Activated CD4-positive, alpha-beta T cell treated with anti-CD3 and anti-CD28 coated beads for 48 hours (primary cell): Measurements from ENCODE around the gene INO80.
"Not testable (repeated sequence)": the region's sequence is repeated elsewhere in the genome, so short reads cannot be mapped to it uniquely, and the experiment has no call there.

ENCODE experiments used
- DNase-seq: peaks from one replicate; pipeline ENCODE4 v3.0.0-alpha.2; 2020

INO80 gene

GRCh38 chr15:40992241-40992741, 123.8 kb downstream of the INO80 start:
- no peak for DNase-seq

DNA sequence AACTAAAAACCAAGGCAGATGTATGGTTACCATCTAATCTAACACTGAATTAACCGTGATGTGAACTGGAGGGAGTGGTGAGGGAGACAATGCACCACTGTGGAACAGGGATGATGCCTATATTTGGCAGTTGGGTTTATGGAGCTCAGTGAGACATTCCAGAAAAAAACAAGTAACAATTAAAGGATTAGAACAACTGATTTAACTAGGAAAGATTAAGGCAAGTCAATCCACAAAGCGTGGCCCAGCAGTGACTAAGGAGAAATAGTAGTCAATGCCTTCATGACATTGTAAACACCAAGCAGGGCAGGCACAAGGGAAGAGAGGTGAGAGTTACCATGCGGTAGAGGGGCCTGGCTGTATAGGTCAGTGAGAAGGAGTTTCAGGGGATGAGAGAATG, 124.7 kb downstream of the INO80 start:
- no peak for DNase-seq

DNA sequence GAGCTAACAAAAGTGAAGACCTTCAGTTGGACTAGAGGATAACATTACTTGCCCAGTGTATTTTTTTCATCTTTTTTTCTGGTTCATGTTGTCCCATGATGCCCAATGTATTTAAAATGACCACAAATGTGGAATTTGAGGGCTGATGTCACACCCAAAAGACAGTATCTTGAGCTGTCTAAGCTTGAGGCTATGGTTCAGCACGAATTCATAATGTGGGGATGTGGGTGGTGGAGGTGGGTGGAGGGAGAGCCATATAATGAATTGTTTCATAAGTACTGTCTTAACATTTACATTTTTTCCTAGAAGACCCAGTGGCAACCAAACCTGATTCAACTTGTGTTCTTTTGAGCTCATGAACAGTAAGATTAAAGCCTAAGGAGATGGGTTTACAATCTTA, 125.3 kb downstream of the INO80 start:
- peak; percentile 15 for DNase-seq

GRCh38 chr15:40990080-40990479, 126.0 kb downstream of the INO80 start:
- DNase-seq = no peak

- DNase-seq = no peak
Observed at GRCh38 chr15:40988156-40988555, 127.9 kb downstream of the INO80 start.

- no peak for DNase-seq
Observed at GRCh38 chr15:40986820-40987219, 129.3 kb downstream of the INO80 start.

GRCh38 chr15:40985541-40986330, 130.3 kb downstream of the INO80 start:
- no peak for DNase-seq

- DNase-seq = no peak
Observed at GRCh38 chr15:40984964-40985363, 131.1 kb downstream of the INO80 start.

DNA sequence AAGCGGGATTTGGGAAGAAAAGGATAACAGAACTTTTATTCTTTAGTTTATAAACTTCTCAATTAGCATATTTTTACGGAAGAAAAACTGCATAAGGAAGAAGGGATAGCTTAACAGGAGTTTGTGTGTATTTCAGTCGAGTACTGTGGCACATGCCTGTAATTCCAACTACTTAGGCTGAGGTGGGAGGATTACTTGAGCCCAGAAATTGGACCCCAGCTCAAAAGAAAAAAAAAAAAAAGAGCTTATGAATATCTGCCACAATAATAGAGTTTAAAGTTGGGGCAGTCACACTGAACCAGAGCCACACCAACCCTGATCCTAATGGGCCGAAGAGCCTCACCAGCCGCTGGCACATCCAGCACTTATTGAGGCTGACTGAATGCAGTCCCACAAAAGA, 131.7 kb downstream of the INO80 start:
- no peak for DNase-seq

DNA sequence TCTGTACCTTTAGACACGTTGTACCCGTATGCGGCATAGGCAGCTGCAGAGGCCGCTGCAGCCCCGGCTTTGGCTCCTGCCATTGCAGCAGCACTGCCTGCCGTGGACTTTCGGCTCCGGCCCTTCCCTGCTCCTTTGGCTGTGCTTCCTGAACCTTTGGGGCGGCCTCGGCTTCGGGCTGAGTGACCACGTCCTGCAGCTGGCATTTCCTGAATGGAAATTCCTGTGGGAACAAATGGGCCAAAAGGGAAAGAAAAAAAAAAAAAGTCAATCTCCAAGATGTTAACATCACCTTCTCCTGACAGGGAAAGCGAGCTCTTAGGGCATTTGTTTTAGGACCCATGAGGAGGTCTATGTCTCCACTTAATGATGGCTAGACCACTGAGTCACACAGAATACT, 133.2 kb downstream of the INO80 start:
- no peak for DNase-seq

DNA sequence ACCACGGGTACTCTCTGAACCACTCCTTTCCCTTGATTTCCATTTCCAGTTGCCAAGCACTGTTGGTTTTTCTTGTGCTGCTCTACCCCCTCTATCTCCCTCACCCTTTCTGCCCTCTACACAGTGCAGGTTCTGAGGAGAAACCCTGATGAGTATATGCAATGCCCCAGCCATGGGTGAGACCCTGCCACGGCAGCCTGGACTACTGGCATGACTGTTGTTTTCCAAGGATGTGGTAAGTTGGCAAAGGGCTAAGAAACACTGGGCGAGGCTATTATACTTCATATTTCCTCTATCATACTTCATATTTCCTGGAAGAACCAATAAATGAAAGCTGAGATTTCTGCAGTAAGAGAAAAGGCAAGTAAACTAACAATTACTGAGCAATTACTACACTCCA, 134.9 kb downstream of the INO80 start:
- DNase-seq = no peak

GRCh38 chr15:40978562-40978961, 137.5 kb downstream of the INO80 start:
- no peak for DNase-seq

GRCh38 chr15:40978141-40978540, 137.9 kb downstream of the INO80 start:
- no peak for DNase-seq

- no peak for DNase-seq
Observed at GRCh38 chr15:40976819-40977218, 139.3 kb downstream of the INO80 start.

DNA sequence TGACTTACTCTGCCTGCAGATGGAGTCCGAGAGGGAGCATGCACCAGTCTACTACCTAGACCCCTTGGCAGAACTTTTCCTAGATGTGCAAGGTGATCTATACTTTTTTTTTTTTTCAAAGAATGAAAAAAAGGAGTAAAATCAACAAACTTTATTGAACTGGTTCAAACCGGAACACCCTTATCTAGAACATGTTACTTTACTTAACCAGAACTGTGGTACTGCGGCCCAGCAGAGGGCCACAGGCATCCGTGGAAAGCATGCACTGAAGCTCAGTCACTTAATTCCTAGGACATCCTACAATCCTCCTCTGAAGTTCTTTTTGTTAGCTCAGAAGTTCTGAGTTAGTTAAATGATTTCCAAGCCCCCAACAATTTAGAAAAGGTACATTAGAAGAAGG, 141.2 kb downstream of the INO80 start:
- no peak for DNase-seq

DNA sequence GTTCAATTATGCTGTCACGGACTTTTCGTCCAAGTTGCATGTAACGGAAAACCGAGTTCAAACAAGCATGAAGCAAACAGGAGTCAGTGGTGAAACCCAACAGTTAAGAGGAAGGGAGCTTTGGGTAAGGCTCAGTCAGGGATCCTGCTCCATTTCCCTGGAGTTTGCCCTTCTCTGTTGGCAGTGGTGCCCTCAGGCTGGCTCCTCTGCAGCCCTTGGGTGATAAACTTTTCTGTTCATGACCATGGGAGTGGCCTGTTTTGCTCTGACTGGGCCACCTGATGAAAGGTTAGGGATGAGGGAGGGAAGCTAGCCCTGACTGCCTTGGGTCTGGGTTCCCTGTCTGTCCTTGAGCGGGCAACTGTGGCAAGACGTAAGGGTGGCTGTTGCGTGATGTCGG, 146.7 kb downstream of the INO80 start:
- DNase-seq = no peak

DNA sequence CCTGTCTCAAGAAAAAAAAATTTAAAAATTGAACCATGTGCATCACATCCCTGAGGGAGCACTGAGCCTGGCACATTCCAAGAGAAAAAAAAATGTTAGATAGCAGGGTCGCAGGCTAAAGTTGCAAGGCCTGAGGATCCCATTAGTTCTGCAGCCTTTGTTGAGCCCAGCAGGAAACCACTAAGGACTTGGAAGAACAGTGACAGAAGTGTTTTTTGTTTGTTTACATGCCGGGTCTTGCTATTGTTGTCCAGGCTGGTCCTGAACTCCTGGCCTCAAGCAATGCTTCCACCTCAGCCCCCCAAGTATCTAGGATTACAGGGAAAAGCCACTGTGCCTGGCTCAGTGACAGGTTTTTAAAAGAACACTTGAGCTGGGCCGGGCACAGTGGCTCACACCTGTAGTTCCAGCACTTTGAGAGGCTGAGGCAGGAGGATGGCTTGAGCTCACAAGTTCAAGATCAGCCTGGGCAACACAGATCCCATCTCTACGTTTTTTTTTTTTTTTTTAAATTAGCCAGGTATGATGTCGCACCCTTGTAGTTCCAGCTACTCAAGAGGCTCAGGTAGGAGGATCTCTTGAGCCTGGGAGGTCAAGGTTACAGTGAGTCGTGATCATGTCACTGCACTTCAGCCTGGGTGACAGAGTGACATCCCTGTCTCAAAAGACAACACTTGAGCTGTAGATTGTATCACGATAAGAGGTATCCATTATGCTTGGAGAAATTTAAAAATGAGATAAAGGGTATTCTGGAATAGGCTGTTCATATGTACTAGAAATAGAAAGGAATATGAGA, 147.6 kb downstream of the INO80 start:
- DNase-seq = no peak

GRCh38 chr15:40964634-40965033, 151.4 kb downstream of the INO80 start:
- no peak for DNase-seq

GRCh38 chr15:40964006-40964405, 152.1 kb downstream of the INO80 start:
- DNase-seq = no peak

DNA sequence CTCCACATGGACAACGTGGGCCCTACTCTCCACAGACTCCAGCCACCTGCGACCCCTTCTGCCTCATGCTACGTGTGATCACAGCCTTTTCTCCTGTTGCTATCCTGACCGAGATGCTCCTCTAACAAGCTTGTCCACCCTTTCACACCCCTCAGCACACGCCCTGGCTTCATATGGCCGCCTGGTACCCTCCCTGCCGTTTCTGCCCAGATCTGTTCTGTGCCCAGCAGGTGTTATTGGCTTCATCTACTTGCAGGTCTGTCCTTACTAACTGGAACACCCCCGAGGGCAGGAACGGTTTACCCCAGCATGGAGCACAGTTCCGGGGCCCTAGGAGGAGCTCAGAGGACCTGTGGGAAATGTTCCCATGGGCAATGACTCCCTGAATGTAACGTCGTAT, 152.9 kb downstream of the INO80 start:
- no peak for DNase-seq

DNA sequence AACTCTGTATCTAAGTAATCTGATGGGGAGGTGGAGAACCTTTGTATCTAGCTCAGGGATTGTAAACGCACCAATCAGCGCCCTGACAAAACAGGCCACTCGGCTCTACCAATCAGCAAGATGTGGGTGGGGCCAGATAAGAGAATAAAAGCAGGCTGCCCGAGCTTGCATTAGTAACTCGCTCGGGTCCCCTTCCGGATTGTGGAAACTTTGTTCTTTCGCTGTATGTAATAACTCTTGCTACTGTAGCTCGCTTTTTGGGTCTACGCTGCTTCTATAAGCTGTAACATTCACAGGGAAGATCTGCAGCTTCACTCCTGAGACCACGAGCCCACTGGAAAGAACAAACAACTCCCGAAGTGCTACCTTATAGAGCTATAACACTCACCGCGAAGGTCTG, 153.8 kb downstream of the INO80 start:
- not testable (repeated sequence) for DNase-seq

DNA sequence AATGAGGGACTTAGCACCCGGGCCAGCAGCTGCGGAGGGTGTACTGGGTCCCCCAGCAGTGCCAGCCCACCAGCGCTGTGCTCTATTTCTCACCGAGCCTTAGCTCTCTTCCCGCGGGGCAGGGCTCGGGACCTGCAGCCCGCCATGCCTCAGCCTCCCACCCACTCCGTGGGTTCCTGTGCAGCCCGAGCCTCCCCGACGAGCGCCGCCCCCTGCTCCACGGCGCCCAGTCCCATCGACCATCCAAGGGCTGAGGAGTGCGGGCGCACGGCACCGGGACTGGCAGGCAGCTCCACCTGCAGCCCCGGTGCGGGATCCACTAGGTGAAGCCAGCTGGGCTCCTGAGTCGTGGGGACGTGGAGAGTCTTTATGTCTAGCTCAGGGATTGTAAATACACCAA, 154.3 kb downstream of the INO80 start:
- DNase-seq = not testable (repeated sequence)

DNA sequence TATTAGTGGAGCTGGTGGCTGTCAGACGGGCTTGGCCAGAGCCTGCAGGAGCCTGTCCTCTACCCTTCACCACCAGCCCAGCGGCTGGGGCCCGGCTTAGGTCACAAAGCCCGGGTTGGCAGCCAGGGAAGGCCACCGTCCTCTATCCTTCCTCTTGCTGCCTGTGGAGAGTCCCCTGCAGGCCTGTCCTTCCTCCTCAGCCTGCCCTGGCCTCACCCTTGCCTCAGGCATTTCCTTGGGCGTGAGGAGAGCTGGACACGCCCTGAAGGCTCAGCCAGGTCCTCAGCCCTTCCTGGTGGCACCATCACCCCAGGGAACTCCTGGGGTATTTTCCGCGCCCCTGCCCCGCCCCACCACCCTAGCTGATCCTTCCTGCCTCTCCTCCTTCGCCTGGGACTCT, 155.2 kb downstream of the INO80 start:
- no peak for DNase-seq
